ENCODE data around the gene A3GALT2.

DNA sequence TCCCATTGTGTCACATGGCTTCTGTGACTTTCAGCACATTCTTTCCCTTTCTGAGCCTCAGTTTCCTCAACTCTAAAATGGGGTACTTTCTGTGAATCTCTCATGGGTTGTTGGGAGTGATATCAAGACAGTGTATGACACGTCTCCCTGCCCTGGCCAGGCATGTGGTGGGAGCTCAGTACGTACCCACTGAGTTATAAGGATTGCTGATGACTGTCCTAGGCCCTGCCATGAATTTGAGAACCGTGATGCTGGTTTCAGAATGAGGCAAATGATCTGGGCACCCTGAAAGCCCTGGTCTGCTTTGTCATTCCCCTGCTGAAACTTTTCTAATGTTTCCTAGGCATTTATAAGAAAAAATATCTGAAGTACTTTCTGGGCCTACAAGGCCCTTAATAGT, 61.0 kb downstream of the A3GALT2 start:
- TF ChIP-seq, protein P1, sequence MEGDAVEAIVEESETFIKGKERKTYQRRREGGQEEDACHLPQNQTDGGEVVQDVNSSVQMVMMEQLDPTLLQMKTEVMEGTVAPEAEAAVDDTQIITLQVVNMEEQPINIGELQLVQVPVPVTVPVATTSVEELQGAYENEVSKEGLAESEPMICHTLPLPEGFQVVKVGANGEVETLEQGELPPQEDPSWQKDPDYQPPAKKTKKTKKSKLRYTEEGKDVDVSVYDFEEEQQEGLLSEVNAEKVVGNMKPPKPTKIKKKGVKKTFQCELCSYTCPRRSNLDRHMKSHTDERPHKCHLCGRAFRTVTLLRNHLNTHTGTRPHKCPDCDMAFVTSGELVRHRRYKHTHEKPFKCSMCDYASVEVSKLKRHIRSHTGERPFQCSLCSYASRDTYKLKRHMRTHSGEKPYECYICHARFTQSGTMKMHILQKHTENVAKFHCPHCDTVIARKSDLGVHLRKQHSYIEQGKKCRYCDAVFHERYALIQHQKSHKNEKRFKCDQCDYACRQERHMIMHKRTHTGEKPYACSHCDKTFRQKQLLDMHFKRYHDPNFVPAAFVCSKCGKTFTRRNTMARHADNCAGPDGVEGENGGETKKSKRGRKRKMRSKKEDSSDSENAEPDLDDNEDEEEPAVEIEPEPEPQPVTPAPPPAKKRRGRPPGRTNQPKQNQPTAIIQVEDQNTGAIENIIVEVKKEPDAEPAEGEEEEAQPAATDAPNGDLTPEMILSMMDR (conservative IDR thresholded peaks at IDR 0.05), result no peak
- TF ChIP-seq EZH2 (IDR thresholded peaks at IDR 0.05; ENCODE audit: low read depth), result no peak

All from PC-9 (cell line).